IMR-90 (cell line): Measurements from ENCODE around the gene KLHL33. TPM values are rescaled to one million over a fixed set of nuclear protein-coding genes. Genes with fewer than 3 reads are reported as not detected.

Experiments used
- ATAC-seq: fragments of 200-7000 bp; cut with Tn5 transposase; 2 replicates; pipeline ENCODE4 v1.9.1; 2020; ENCODE audit warnings: low read depth, mild to moderate bottlenecking, moderate library complexity
- BruUV-seq: library from RNA; stranded (reverse); fragments of 400-500 nt; replicated peaks from 2 replicates; lab custom pipeline; 2021; lab: Mats Ljungman, UMichigan
- CTCF ChIA-PET: fragments of 300-600 bp; formaldehyde crosslinking; extraction: SDS; loops from one replicate; lab custom pipeline; 2021; ENCODE audit warnings: antibody characterized with exemption; lab: Yijun Ruan, JAX
- POLR2A ChIA-PET: fragments of 300-600 bp; sonication (Branson Sonifier 250); formaldehyde crosslinking; loops from one replicate; lab custom pipeline; 2022; ENCODE audit warnings: antibody characterized with exemption; ENCODE audit not compliant: unreplicated experiment; lab: Charles Lee
- DNase-seq: peaks from one replicate; pipeline ENCODE4 v3.0.0; 2013
- H2AFZ ChIP-seq: replicated peaks from 2 replicates; pipeline ENCODE3; 2013; ENCODE audit warnings: low read length, mild to moderate bottlenecking; ENCODE audit not compliant: poor library complexity
- H2AK5ac ChIP-seq: 2 replicates; pipeline ENCODE4 v1.6.1; 2013; ENCODE audit warnings: low read depth, low read length, inconsistent platforms
- H2AK9ac ChIP-seq: replicated peaks from 2 replicates; pipeline ENCODE3; 2013; ENCODE audit warnings: mild to moderate bottlenecking, low read depth, low read length, moderate library complexity; ENCODE audit not compliant: poor library complexity
- H2BK120ac ChIP-seq: 2 replicates; pipeline ENCODE4 v1.6.1; 2013; ENCODE audit warnings: low read depth, low read length, inconsistent platforms
- H2BK15ac ChIP-seq: 3 replicates; pipeline ENCODE4 v1.6.1; 2013; ENCODE audit warnings: low read depth, low read length, inconsistent platforms
- H2BK20ac ChIP-seq: 2 replicates; pipeline ENCODE4 v1.6.1; 2013; ENCODE audit warnings: low read depth, mild to moderate bottlenecking, inconsistent platforms, low read length, moderate library complexity
- H2BK5ac ChIP-seq: 2 replicates; pipeline ENCODE4 v1.6.1; 2013; ENCODE audit warnings: mild to moderate bottlenecking, low read depth, low read length, inconsistent platforms; ENCODE audit not compliant: poor library complexity, severe bottlenecking
- H3K14ac ChIP-seq: replicated peaks from 2 replicates; pipeline ENCODE4 v1.6.1; 2013; ENCODE audit warnings: low read depth, low read length, inconsistent platforms
- H3K18ac ChIP-seq: 2 replicates; pipeline ENCODE4 v1.6.1; 2013; ENCODE audit warnings: low read depth, low read length, control low read depth
- H3K23ac ChIP-seq: 2 replicates; pipeline ENCODE4 v1.6.1; 2013; ENCODE audit warnings: low read depth, low read length, inconsistent platforms
- H3K27ac ChIP-seq: 2 replicates; pipeline ENCODE4 v1.5.1; 2013; ENCODE audit warnings: mild to moderate bottlenecking, control low read depth, low read length; ENCODE audit not compliant: insufficient read depth
- H3K27me3 ChIP-seq: 2 replicates; pipeline ENCODE4 v1.6.1; 2013; ENCODE audit warnings: low read length; ENCODE audit not compliant: control insufficient read depth, insufficient read depth
- H3K36me3 ChIP-seq: 2 replicates; pipeline ENCODE4 v1.6.1; 2013; ENCODE audit warnings: low read length, mixed read lengths; ENCODE audit not compliant: control insufficient read depth, insufficient read depth
- H3K4ac ChIP-seq: 2 replicates; pipeline ENCODE4 v1.6.1; 2013; ENCODE audit warnings: low read depth, low read length, inconsistent platforms
- H3K4me1 ChIP-seq: 2 replicates; pipeline ENCODE4 v1.6.1; 2013; ENCODE audit warnings: low read length, mixed read lengths; ENCODE audit not compliant: control insufficient read depth, insufficient read depth
- H3K4me2 ChIP-seq: 2 replicates; pipeline ENCODE4 v1.6.1; 2013; ENCODE audit warnings: low read depth, mild to moderate bottlenecking, control low read depth, low read length, moderate library complexity
- H3K4me3 ChIP-seq: 2 replicates; pipeline ENCODE4 v1.5.1; 2013; ENCODE audit warnings: low read depth, mild to moderate bottlenecking, control low read depth, low read length, moderate library complexity; ENCODE audit not compliant: insufficient read depth
- H3K56ac ChIP-seq: 2 replicates; pipeline ENCODE4 v1.6.1; 2013; ENCODE audit warnings: low read length, inconsistent platforms; ENCODE audit not compliant: insufficient read depth; ENCODE audit errors: extremely low read depth
- H3K79me1 ChIP-seq, 2 experiments: 2 replicates each; pipeline ENCODE4 v1.6.1; 2013; ENCODE audit warnings: low read length in 2 of 2, inconsistent platforms in 1 of 2, low read depth in 1 of 2
- H3K9ac ChIP-seq: 2 replicates; pipeline ENCODE4 v1.6.1; 2013; ENCODE audit warnings: low read depth, low read length, control low read depth
- H3K9me1 ChIP-seq: 2 replicates; pipeline ENCODE4 v1.6.1; 2013; ENCODE audit warnings: low read length, inconsistent platforms; ENCODE audit not compliant: insufficient read depth
- H3K9me3 ChIP-seq: 2 replicates; pipeline ENCODE4 v1.6.1; 2013; ENCODE audit warnings: low read length; ENCODE audit not compliant: control insufficient read depth, insufficient read depth
- H4K20me1 ChIP-seq: 2 replicates; pipeline ENCODE4 v1.6.1; 2013; ENCODE audit warnings: low read length, inconsistent platforms; ENCODE audit not compliant: insufficient read depth
- H4K5ac ChIP-seq: 2 replicates; pipeline ENCODE4 v1.6.1; 2013; ENCODE audit warnings: mild to moderate bottlenecking, low read depth, low read length, control low read depth
- H4K8ac ChIP-seq, 2 experiments: 2 replicates each; pipeline ENCODE4 v1.6.1; 2013; ENCODE audit warnings: low read depth in 2 of 2, low read length in 2 of 2, control low read depth in 1 of 2, inconsistent platforms in 1 of 2
- H4K91ac ChIP-seq: 2 replicates; pipeline ENCODE4 v1.6.1; 2013; ENCODE audit warnings: low read depth, low read length, inconsistent platforms; ENCODE audit not compliant: insufficient read depth
- CEBPB ChIP-seq: IDR thresholded peaks from 2 replicates; pipeline ENCODE4 v1.6.1; 2012; ENCODE audit warnings: low read depth, low read length, improper control_type of control experiment
- WGBS, 2 experiments: methylation state at CpG; one replicate each; pipeline versions ENCODE4 v1.1.5 to v1.1.7; 2013; ENCODE audit warnings: missing lambda C conversion rate in 2 of 2; ENCODE audit not compliant: insufficient read length in 1 of 2; ENCODE audit errors: extremely low coverage in 2 of 2; 5-methylcytosine and 5-hydroxymethylcytosine counted together
- dilution Hi-C: fragments of 300-500 bp; cut with HindIII; formaldehyde crosslinking; loops from one replicate; pipeline ENCODE4 v1.14.3; 2018; ENCODE audit warnings: low sequenced_read_pairs; ENCODE audit not compliant: unreplicated experiment
- in situ Hi-C: fragments of 300-500 bp; cut with MboI; formaldehyde crosslinking; loops from 3 replicates; pipeline ENCODE4 v1.14.3; 2019; ENCODE audit warnings: low sequenced_read_pairs, inconsistent platforms, mixed read lengths
- intact Hi-C: fragments of 100-400 bp; cut with micrococcal nuclease; formaldehyde crosslinking; loops from 2 replicates; pipeline ENCODE4 v1.10.0; 2022
- polyA plus RNA-seq, 3 experiments: library from polyadenylated mRNA; depleted of rRNA; stranded (reverse); fragments of >200 nt; gene quantifications; 2 replicates each; pipeline ENCODE4 v1.2.3, GENCODE V29; 2012; ENCODE audit warnings: low replicate concordance in 1 of 3
- total RNA-seq: library from RNA; depleted of rRNA; stranded (reverse); fragments of >200 nt; gene quantifications from 2 replicates; pipeline ENCODE4 v1.2.3, GENCODE V29; 2012

The KLHL33 gene
- total and polyA plus RNA-seq, 2 of the 4 experiments (the other 2 are of a cell fraction): under 0.01 to 0.03 TPM

GRCh38 chr14:20418501-20418909 lies 17.5 kb downstream of the KLHL33 start:
- Histone ChIP-seq H2AK5ac (no peak overlapping the region), H4K8ac (no peak overlapping the region), H2AFZ (no peak overlapping the region), H3K23ac (no peak overlapping the region), H3K9me1 (no peaks in the 10 kb centered on the region), H3K27ac (no peak overlapping the region), H3K36me3 (no peaks in the 10 kb centered on the region), H2BK120ac (no peak overlapping the region), H3K9me3 (no peaks in the 10 kb centered on the region), H3K14ac (no peak overlapping the region), H3K9ac (no peak overlapping the region), H2AK9ac (no peak overlapping the region), H3K4me3 (no peak overlapping the region), H4K20me1 (no peaks in the 10 kb centered on the region), H2BK15ac (no peak overlapping the region), H4K5ac (no peak overlapping the region), H3K27me3 (peaks cover 2% of the 10 kb centered on the region), H3K4me2 (no peak overlapping the region), H3K4ac (no peak overlapping the region), H3K4me1 (peaks cover 5% of the 10 kb centered on the region), H3K79me1 (no peaks in the 10 kb centered on the region), H3K56ac (no peak overlapping the region), H2BK5ac (no peak overlapping the region), H4K91ac (no peak overlapping the region), H3K18ac (no peak overlapping the region), H2BK20ac (no peak overlapping the region)
- TF ChIP-seq CEBPB: no peak
- no TSS peak for BruUV-seq
- ChIA-PET CTCF (no interaction called here), POLR2A (no interaction called here)
- intact Hi-C loops (no loop called here), in situ Hi-C loops (loop anchor here (10.0 kb wide), 1 partner anchor 266 kb away; the partner anchor contains the start of genes ANG and RNASE4), dilution Hi-C loops (no loop called here)
- WGBS, 2 experiments: 86% methylated on average over 1 of the region's 2 CpGs; no CpG with 5 or more reads in 1 of the 2 experiments
- ATAC-seq (no peak), DNase-seq (no peak)
